GM21786 (cell line): Measurements from ENCODE around the gene MGAT1.
"Not testable (repeated sequence)": the region's sequence is repeated elsewhere in the genome, so short reads cannot be mapped to it uniquely, and the experiment has no call there.

Experiments used
- ATAC-seq: cut with Tn5 transposase; IDR thresholded peaks from one replicate; pipeline ENCODE4 v1.9.1; 2021; ENCODE audit not compliant: unreplicated experiment

Gene MGAT1

GRCh38 chr5:180807046-180807445 lies 4.4 kb upstream of the MGAT1 start:
- ATAC-seq, result no peak

- ATAC-seq, result no peak
Measured at GRCh38 chr5:180806351-180807011, 3.9 kb upstream of the MGAT1 start.

- ATAC-seq, result no peak
Measured at GRCh38 chr5:180804129-180804618, 1.6 kb upstream of the MGAT1 start.

GRCh38 chr5:180803181-180804128 lies 849 bp upstream of the MGAT1 start:
- ATAC-seq, result peak; percentile 61

GRCh38 chr5:180801596-180802324 lies 846 bp downstream of the MGAT1 start:
- ATAC-seq, result no peak

GRCh38 chr5:180799902-180800801 lies 2.5 kb downstream of the MGAT1 start:
- no peak for ATAC-seq

- no peak for ATAC-seq
Measured at GRCh38 chr5:180799194-180799593, 3.4 kb downstream of the MGAT1 start.

- ATAC-seq, result no peak
Measured at GRCh38 chr5:180798193-180798592, 4.4 kb downstream of the MGAT1 start.

GRCh38 chr5:180797256-180798192 lies 5.1 kb downstream of the MGAT1 start:
- no peak for ATAC-seq

- no peak for ATAC-seq
Measured at GRCh38 chr5:180795771-180796313, 6.8 kb downstream of the MGAT1 start.

GRCh38 chr5:180792965-180793287 lies 9.7 kb downstream of the MGAT1 start:
- no peak for ATAC-seq

GRCh38 chr5:180792287-180792964 lies 10.2 kb downstream of the MGAT1 start:
- no peak for ATAC-seq

- ATAC-seq, result no peak
Measured at GRCh38 chr5:180791611-180792213, 10.9 kb downstream of the MGAT1 start.

- no peak for ATAC-seq
Measured at GRCh38 chr5:180790524-180790923, 12.1 kb downstream of the MGAT1 start.

- ATAC-seq, result no peak
Measured at GRCh38 chr5:180790020-180790419, 12.6 kb downstream of the MGAT1 start.

- ATAC-seq, result not testable (repeated sequence)
Measured at GRCh38 chr5:180788651-180789410, 13.8 kb downstream of the MGAT1 start.

- no peak for ATAC-seq
Measured at GRCh38 chr5:180787711-180788431, 14.7 kb downstream of the MGAT1 start.
